Superior temporal gyrus (tissue), 1 donor: ENCODE data around the gene CHID1.

Source experiments
- DNase-seq: peaks from one replicate; pipeline ENCODE4 v3.0.0-alpha.2; 2016; ENCODE audit errors: extremely low spot score

Gene CHID1

GRCh38 chr11:864898-865297 is 45.7 kb downstream of the CHID1 start:
- DNase-seq = no peak

DNA sequence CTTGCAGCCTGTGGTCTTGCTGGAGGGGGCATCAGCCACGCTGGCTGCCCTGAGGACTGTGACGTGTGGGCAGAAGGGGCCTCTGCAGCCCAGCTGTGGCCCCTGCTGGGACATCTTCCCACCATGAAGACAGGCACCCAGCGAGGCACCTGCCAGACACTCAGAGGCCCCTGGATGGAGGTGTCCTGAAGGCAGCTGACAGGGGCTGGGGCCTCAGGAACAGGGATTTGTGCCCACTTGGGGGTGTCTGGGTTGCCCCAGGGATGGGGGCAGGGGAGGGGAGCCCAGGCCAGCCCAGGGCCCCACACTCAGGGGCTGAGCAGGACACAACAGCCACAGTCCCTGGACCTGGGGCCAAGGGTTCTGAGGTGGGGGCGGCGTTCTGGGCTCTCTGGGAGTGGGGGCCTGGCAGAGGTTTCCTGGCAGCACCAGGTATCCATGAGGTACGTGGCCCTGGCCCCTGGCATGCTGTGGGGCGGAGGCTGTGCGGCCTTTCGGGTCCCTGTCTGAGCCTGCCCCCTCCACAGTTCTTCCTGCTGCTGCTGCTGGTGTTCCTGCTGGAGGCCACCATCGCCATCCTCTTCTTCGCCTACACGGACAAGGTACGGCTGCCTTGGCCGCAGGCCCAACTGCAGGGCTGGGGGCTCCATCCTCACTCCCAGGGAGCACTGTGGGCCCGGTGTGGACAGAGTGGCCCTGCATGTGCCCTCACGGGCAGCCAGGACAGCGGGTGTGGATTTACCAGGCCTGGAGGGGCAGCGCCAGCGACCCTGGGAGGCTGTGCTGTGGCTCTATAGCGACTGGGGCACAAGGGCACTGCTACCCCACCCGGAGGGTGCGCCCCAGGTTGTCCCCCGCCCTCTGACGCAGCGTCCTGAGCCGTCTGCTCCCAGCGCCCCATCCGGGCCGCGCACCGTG is 46.4 kb downstream of the CHID1 start:
- DNase-seq = no peak

GRCh38 chr11:863023-863909 is 47.3 kb downstream of the CHID1 start:
- no peak for DNase-seq

DNA sequence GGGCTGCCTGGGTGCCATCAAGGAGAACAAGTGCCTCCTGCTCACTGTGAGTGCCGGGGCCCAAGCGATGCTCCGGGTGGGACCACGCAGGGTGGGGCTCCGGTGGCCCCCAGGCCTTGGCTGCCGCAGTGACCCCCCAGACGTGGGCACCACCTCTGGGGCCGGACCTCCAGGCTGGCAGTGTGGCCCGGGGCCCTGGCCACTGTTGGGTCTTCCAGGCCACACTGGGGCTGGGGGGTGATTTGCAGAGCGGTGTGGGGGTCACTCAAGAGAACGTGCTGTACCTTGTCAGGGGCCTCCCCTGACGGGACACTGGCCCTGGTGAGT is 48.0 kb downstream of the CHID1 start:
- no peak for DNase-seq

- DNase-seq = no peak
Observed at GRCh38 chr11:862081-862661, 48.4 kb downstream of the CHID1 start.

- no peak for DNase-seq
Observed at GRCh38 chr11:861105-861479, 49.5 kb downstream of the CHID1 start.

- DNase-seq = no peak
Observed at GRCh38 chr11:860234-861104, 50.1 kb downstream of the CHID1 start.

DNA sequence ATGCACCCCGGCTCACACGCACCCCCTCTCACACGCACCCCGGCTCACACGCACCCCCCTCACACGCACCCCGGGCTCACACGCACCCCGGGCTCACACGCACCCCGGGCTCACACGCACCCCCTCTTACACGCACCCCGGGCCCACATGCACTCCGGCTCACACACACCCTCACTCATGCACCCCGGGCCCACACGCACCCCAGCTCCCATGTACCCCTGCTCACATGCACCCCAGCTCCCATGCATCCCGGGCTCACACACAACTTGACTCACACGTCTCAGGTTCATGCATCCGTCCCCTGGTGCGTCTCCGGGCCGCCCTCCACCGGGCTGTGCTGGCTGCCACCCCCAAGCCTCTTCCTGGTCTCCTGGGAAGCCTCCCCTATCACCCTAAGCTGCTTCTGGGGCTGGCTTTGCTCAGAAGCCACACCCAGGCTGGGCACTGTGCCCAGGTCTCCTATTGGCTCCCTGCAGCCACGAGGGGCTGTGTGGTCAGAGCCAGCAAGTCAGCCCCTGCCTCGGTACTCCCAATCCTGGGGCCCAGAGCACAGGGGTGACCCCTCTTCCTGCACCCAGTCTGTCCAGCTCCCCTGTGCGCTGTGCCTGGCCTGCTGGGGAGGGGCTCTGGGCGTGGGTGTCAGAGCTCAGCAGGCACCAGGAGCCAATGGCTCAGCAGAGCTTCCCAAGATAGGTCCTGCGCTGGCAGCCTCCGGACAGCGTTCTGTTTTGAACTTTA is 51.0 kb downstream of the CHID1 start:
- peak; percentile 79 for DNase-seq

DNA sequence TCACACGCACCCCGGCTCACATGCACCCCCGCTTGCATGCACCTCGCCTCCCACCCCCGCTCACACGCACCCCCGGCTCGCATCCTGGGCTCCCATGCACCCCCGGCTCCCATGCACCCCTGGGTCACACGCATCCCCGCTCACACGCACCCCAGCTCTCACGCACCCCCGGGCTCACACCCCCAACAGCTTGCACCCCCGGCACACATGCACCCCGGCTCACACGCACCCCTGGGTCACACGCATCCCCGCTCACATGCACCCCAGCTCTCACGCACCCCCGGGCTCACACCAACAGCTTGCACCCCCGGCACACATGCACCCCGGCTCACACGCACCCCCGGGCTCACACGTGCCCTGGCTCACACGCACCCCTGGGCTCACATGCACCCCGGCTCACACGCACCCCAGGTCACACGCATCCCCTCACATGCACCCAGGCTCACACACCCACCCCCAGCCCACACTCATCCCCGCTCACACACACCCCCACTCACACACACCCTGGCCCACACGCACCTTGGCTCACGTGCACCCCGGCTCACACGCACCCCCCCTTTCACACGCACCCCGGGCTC is 51.8 kb downstream of the CHID1 start:
- DNase-seq = no peak

DNA sequence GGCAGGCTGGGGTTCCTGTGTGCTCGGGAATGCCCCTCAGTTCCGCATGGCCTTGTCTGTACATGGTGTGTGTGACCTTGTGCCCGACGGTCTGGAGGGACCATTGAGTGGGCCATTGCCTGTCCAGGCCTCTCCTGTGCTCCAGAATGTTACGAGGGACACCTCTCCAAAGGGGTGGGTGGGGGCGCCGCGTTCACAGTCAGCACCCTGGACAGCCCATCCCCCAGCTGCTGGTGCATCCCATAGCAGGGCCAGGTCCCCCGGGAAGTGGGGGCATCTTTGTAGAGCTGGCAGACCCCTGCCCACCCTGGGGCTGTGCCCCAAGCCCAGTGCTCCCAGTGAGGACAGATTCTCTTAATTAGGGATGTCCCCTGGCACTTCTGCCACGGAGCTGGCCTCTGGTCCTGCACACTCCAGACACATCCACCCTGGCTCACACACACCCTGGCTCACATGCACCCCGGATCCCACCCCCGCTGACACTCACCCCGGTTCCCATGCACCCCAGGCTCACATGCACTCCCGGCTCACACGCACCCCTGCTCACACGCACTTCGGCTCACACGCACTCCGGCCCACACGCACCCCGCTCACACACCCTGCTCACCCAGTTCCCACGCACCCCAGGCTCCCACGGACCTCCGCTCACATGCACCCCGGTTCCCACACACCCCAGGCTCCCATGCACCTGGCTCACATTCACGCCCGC is 52.4 kb downstream of the CHID1 start:
- no peak for DNase-seq

GRCh38 chr11:856397-856796 is 54.2 kb downstream of the CHID1 start:
- no peak for DNase-seq

- no peak for DNase-seq
Observed at GRCh38 chr11:855796-856195, 54.8 kb downstream of the CHID1 start.

- no peak for DNase-seq
Observed at GRCh38 chr11:855330-855674, 55.3 kb downstream of the CHID1 start.

GRCh38 chr11:854601-855329 is 55.8 kb downstream of the CHID1 start:
- no peak for DNase-seq

- DNase-seq = no peak
Observed at GRCh38 chr11:853682-854448, 56.7 kb downstream of the CHID1 start.

- no peak for DNase-seq
Observed at GRCh38 chr11:852762-853161, 57.8 kb downstream of the CHID1 start.

GRCh38 chr11:850775-851763 is 59.5 kb downstream of the CHID1 start:
- no peak for DNase-seq
